H1 (cell line): ENCODE results near the gene ENDOD1. TPM values are rescaled to one million over a fixed set of nuclear protein-coding genes. Genes with fewer than 3 reads are reported as not detected.

Experiments used
- BCL11A ChIP-seq, 2 experiments: IDR thresholded peaks; one replicate each; pipeline ENCODE4 v1.6.1; 2011; ENCODE audit warnings: low read depth in 2 of 2, low read length in 2 of 2, mild to moderate bottlenecking in 2 of 2
- CHD7 ChIP-seq: fragments of 300-600 bp; sonication (generic); IDR thresholded peaks from 2 replicates; pipeline ENCODE4 v1.7.1; 2012; ENCODE audit warnings: low read length, moderate library complexity, mild to moderate bottlenecking, inconsistent platforms; ENCODE audit not compliant: insufficient replicate concordance
- GTF2F1 ChIP-seq: IDR thresholded peaks from 2 replicates; pipeline ENCODE4 v1.6.1; 2012; ENCODE audit warnings: low read depth, low read length, improper control_type of control experiment, borderline replicate concordance
- RAD21 ChIP-seq, 2 experiments: IDR thresholded peaks in 1 of 2; conservative IDR thresholded peaks in 1 of 2; 2 replicates each; pipeline ENCODE4 v1.6.1; 2011; ENCODE audit warnings: low read depth in 2 of 2, low read length in 2 of 2, improper control_type of control experiment in 1 of 2, inconsistent platforms in 1 of 2, mild to moderate bottlenecking in 1 of 2, moderate library complexity in 1 of 2
- SUZ12 ChIP-seq: fragments of 200-600 bp; sonication (generic); IDR thresholded peaks from 2 replicates; pipeline ENCODE4 v1.6.1; 2012; ENCODE audit warnings: mild to moderate bottlenecking, inconsistent platforms, low read length, moderate library complexity, mixed read lengths
- USF2 ChIP-seq: IDR thresholded peaks from 2 replicates; pipeline ENCODE4 v1.6.1; 2011; ENCODE audit warnings: low read length, improper control_type of control experiment
- polyA plus RNA-seq, 7 experiments: library from polyadenylated mRNA; depleted of rRNA in 3 of 7; stranded (reverse) in 5 of 7; unstranded in 2 of 7; fragments of >200 nt in 5 of 7; fragments of 200-250 nt in 2 of 7; gene quantifications; 1 replicate in 5 of 7; 2 replicates in 1 of 7; 4 replicates in 1 of 7; pipeline versions ENCODE4 v1.2.1 to v1.2.3, GENCODE V29; 2011 to 2013; ENCODE audit warnings: missing spikeins in 2 of 7, mixed read lengths in 2 of 7
- total RNA-seq: library from RNA; stranded (reverse); fragmentation: NEBNext Ultra II Directional; extraction: Animal tissue kit (Norgen Biotek cat#: 25700); gene quantifications from 2 replicates; pipeline ENCODE4 v1.2.1, GENCODE V29; 2021

ENDOD1 gene
- total and polyA plus RNA-seq, 2 of the 8 experiments (the other 6 are each of a cell fraction or from before 2014, with no cell fraction given): 1.2 to 2.5 TPM

DNA sequence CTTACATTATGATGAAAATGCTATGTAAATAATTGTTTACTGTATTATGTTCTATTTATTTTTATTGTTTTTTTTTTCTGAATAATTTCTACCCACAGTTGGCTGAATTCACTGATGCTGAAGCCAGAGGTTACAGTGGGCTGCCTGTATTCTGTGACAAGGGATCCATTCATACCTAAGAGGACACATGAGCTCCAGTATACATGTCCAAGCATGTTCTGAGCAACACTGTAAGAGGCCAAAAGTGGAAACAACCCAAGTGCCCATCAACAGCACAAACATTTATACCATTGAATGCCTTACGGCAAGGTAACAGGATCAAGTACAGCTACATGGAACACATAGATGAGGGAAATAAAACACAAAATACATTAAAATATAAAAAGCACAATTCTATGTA, 24.3 kb upstream of the ENDOD1 start (continued):
- TF ChIP-seq CHD7 (no peak), GTF2F1 (no peak), SUZ12 (no peak), BCL11A (IDR thresholded peaks at IDR 0.05; ENCODE audit: low read depth in 2 of 2, low read length in 2 of 2) (no peak), RAD21 (IDR thresholded peaks at IDR 0.05 in 1 of 2, conservative IDR thresholded peaks at IDR 0.05 in 1 of 2; ENCODE audit: low read depth in 2 of 2, low read length in 2 of 2) (no peak), USF2 (no peak)
